GM23338 (cell line): ENCODE data around the gene CPNE5.

Experiments
- CREB1 ChIP-seq: fragments of 250-450 bp; sonication (Bioruptor Pico); IDR thresholded peaks from 2 replicates; pipeline ENCODE4 v1.5.0; 2020; ENCODE audit warnings: low read depth, mild to moderate bottlenecking, moderate library complexity
- CTCF ChIP-seq, 2 experiments: fragments of 200-600 bp in 1 of 2; sonication (generic) in 1 of 2; conservative IDR thresholded peaks; 2 replicates each; pipeline versions ENCODE4 v1.5.1 to v1.6.1; 2016 to 2017; ENCODE audit warnings: antibody characterized with exemption in 2 of 2, low read depth in 2 of 2, mild to moderate bottlenecking in 2 of 2, moderate library complexity in 1 of 2
- EZH2 ChIP-seq: fragments of 200-600 bp; sonication (generic); IDR thresholded peaks from one replicate; pipeline ENCODE4 v1.8.0; 2017; ENCODE audit warnings: antibody characterized with exemption, mild to moderate bottlenecking, low read depth; ENCODE audit not compliant: unreplicated experiment
- EZH2phosphoT487 ChIP-seq: fragments of 200-600 bp; sonication (generic); IDR thresholded peaks from one replicate; pipeline ENCODE4 v1.8.1; 2018; ENCODE audit warnings: antibody characterized with exemption; ENCODE audit not compliant: unreplicated experiment
- JUNB ChIP-seq: IDR thresholded peaks from one replicate; pipeline ENCODE4 v1.6.1; 2016; ENCODE audit warnings: antibody characterized with exemption; ENCODE audit not compliant: unreplicated experiment
- POLR2AphosphoS5 ChIP-seq: IDR thresholded peaks from 2 replicates; pipeline ENCODE4 v1.6.1; 2016; ENCODE audit warnings: antibody characterized with exemption, low read depth
- ZNF331 ChIP-seq: fragments of 250-450 bp; sonication (Bioruptor Pico); IDR thresholded peaks from 2 replicates; pipeline ENCODE4 v1.5.0; 2020; ENCODE audit warnings: low read depth, mild to moderate bottlenecking, moderate library complexity
- TF ChIP-seq, protein P1 (sequence below): IDR thresholded peaks from one replicate; pipeline ENCODE4 v1.6.1; 2018; ENCODE audit warnings: antibody characterized with exemption; ENCODE audit not compliant: unreplicated experiment
- TF ChIP-seq, protein P2 (sequence below): fragments of 250-450 bp; sonication (Bioruptor Pico); IDR thresholded peaks from 2 replicates; pipeline ENCODE4 v1.5.0; 2020; ENCODE audit warnings: mild to moderate bottlenecking, moderate library complexity

- TF ChIP-seq CTCF (conservative IDR thresholded peaks at IDR 0.05; ENCODE audit: low read depth in 2 of 2): no peak
- TF ChIP-seq EZH2: no peak
- TF ChIP-seq JUNB: no peak
- TF ChIP-seq POLR2AphosphoS5: no peak
- TF ChIP-seq CREB1 (CRISPR knock-in tag): no peak
- TF ChIP-seq ZNF331 (CRISPR knock-in tag): no peak
- no peak for TF ChIP-seq EZH2phosphoT487
- TF ChIP-seq, protein P1, sequence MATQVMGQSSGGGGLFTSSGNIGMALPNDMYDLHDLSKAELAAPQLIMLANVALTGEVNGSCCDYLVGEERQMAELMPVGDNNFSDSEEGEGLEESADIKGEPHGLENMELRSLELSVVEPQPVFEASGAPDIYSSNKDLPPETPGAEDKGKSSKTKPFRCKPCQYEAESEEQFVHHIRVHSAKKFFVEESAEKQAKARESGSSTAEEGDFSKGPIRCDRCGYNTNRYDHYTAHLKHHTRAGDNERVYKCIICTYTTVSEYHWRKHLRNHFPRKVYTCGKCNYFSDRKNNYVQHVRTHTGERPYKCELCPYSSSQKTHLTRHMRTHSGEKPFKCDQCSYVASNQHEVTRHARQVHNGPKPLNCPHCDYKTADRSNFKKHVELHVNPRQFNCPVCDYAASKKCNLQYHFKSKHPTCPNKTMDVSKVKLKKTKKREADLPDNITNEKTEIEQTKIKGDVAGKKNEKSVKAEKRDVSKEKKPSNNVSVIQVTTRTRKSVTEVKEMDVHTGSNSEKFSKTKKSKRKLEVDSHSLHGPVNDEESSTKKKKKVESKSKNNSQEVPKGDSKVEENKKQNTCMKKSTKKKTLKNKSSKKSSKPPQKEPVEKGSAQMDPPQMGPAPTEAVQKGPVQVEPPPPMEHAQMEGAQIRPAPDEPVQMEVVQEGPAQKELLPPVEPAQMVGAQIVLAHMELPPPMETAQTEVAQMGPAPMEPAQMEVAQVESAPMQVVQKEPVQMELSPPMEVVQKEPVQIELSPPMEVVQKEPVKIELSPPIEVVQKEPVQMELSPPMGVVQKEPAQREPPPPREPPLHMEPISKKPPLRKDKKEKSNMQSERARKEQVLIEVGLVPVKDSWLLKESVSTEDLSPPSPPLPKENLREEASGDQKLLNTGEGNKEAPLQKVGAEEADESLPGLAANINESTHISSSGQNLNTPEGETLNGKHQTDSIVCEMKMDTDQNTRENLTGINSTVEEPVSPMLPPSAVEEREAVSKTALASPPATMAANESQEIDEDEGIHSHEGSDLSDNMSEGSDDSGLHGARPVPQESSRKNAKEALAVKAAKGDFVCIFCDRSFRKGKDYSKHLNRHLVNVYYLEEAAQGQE: no peak
- TF ChIP-seq, protein P2, sequence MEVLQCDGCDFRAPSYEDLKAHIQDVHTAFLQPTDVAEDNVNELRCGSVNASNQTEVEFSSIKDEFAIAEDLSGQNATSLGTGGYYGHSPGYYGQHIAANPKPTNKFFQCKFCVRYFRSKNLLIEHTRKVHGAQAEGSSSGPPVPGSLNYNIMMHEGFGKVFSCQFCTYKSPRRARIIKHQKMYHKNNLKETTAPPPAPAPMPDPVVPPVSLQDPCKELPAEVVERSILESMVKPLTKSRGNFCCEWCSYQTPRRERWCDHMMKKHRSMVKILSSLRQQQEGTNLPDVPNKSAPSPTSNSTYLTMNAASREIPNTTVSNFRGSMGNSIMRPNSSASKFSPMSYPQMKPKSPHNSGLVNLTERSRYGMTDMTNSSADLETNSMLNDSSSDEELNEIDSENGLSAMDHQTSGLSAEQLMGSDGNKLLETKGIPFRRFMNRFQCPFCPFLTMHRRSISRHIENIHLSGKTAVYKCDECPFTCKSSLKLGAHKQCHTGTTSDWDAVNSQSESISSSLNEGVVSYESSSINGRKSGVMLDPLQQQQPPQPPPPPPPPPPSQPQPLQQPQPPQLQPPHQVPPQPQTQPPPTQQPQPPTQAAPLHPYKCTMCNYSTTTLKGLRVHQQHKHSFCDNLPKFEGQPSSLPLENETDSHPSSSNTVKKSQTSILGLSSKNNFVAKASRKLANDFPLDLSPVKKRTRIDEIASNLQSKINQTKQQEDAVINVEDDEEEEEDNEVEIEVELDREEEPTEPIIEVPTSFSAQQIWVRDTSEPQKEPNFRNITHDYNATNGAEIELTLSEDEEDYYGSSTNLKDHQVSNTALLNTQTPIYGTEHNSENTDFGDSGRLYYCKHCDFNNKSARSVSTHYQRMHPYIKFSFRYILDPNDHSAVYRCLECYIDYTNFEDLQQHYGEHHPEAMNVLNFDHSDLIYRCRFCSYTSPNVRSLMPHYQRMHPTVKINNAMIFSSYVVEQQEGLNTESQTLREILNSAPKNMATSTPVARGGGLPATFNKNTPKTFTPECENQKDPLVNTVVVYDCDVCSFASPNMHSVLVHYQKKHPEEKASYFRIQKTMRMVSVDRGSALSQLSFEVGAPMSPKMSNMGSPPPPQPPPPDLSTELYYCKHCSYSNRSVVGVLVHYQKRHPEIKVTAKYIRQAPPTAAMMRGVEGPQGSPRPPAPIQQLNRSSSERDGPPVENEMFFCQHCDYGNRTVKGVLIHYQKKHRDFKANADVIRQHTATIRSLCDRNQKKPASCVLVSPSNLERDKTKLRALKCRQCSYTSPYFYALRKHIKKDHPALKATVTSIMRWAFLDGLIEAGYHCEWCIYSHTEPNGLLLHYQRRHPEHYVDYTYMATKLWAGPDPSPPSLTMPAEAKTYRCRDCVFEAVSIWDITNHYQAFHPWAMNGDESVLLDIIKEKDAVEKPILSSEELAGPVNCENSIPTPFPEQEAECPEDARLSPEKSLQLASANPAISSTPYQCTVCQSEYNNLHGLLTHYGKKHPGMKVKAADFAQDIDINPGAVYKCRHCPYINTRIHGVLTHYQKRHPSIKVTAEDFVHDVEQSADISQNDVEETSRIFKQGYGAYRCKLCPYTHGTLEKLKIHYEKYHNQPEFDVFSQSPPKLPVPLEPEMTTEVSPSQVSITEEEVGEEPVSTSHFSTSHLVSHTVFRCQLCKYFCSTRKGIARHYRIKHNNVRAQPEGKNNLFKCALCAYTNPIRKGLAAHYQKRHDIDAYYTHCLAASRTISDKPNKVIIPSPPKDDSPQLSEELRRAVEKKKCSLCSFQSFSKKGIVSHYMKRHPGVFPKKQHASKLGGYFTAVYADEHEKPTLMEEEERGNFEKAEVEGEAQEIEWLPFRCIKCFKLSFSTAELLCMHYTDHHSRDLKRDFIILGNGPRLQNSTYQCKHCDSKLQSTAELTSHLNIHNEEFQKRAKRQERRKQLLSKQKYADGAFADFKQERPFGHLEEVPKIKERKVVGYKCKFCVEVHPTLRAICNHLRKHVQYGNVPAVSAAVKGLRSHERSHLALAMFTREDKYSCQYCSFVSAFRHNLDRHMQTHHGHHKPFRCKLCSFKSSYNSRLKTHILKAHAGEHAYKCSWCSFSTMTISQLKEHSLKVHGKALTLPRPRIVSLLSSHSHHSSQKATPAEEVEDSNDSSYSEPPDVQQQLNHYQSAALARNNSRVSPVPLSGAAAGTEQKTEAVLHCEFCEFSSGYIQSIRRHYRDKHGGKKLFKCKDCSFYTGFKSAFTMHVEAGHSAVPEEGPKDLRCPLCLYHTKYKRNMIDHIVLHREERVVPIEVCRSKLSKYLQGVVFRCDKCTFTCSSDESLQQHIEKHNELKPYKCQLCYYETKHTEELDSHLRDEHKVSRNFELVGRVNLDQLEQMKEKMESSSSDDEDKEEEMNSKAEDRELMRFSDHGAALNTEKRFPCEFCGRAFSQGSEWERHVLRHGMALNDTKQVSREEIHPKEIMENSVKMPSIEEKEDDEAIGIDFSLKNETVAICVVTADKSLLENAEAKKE (CRISPR knock-in tag): no peak
Measured at GRCh38 chr6:36786055-36786675, 53.1 kb downstream of the CPNE5 start.
